Stimulated activated CD4-positive, alpha-beta T cell treated with anti-CD3 and anti-CD28 coated beads, Interleukin-15, amount 100 ng/mL, for 24 hours (primary cell): ENCODE results near the gene COL4A2.

ENCODE experiments used
- DNase-seq: peaks from one replicate; pipeline ENCODE4 v3.0.0-alpha.2; 2020

Gene COL4A2

DNA sequence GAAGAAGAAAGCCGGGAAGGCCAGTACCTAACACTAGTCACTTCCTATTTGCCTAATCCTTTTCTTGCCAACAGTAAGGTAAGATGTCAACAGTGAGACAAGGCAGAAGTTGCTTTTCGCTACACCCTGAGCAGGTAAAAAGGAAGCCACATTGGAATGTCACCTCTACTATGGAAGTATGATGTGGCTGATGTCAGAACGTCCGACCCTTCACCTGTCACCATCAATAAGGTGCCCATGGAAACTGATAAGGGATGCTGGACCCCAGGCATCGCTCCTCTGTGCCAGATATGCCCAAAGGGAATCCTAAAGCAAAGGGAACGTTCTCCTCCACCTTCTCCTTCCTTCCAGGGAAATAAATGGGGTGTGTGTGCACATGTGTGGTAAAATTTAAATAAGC lies 34.4 kb upstream of the COL4A2 start:
- no peak for DNase-seq

DNA sequence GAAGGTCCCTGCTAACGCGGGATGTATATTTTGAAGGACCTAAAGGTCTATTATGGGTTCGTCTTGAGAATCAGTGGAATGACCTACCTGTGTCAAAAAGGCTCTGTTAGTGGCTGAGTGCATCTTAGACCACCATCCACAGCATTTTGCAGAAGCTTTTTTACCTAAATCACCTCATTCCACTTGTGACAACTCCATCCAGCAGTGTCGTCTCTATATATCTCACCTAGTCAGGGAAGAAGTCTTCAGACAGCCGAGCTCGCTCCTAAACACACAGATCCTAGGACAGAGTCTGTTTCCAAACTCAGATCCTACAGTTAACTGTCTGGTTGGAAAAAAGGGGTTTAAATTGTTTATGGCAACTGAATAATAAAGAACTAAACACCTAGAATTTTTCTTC lies 33.8 kb upstream of the COL4A2 start:
- no peak for DNase-seq

DNA sequence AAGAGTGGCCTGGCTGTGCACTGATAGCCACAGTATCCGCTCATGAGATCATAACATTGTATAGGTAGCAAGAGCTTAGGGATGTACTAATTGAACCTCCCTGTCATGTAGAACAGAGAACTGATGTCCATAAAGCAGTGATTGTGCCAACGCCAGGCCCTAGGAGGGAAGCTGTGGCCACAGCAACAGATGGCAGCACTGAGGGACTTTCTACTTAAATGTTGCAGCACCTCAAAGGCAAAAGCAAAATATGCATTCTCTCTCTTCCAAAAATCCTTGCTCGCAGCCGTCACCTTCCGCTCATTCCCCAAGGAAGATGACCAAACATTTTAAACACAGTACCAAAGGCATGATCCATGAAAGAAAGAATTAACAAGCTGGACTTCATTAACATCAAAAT lies 32.4 kb upstream of the COL4A2 start:
- DNase-seq, result no peak

DNA sequence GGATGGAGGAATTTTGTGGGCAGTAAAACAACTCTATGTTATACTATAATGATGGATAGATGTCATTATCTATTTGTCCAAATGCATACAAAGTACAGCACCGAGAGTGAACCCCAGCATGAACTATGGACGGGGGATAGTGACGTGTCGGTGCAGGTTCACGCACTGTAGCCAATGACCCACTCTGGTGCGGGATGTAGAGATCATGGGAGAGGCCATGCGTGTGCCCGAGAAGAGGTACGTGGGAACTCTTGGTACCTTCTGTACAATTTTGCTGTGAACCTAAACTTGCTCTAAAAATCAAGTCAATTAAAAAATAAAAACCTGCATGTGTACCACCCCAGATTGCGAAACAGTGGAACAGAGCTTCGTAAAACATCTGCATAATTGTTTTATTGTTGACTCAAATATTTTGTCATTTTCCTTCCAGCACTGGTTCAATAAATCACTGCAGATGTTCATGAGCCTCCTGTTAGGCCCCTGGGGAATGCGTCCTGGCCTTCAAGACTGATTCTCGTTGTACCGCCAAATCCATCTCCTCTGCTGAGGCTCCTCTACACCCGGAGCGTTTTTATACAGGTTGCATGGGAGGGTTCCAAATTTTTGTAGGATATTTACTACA lies 31.0 kb upstream of the COL4A2 start:
- no peak for DNase-seq

DNA sequence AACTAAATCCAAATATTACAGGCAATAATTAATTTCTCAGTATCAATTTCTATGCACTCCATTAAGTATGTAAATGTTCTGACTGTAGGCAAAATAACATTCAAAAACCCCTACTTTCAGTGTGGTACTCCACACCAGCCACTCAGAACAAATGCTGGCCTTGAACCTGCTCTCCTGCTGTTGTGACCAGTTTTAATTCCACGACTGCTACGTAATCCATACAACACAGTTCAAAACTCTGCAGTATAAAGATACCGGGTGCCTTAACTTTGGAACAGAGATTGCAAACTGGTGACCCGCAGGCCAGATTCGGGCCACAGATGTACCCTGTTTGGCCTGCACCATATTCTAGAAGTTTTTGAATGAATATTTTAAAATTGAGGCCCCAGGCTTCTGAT lies 30.5 kb upstream of the COL4A2 start:
- DNase-seq, result no peak

DNA sequence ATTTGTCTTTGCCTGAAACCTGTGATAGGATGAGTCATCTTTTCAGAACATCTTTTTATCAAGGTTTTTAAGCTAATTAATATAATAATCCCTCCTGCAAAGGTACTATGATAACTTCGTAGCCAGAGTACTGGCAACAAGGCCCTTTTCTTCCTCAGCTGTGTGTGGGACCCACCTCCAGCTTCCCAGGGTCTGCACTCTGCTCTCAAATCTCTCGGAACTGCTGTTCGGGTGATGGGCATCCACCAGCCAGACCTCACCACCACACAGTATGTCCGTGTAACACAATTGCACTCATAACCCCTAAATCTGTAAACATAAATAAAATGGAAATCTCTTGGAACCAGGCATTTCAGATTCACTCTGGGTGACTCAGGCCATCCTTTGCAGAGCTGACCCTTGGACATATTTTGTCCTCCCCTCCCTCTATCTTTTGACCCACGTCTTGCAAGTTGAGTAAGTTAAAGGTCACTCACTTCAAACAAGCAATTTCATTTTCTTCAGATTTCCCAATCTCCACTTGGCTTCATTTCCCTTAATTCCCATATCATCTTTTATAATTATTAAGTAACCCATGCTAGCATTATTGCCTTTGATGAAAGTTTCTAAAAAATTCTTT lies 29.6 kb upstream of the COL4A2 start:
- no peak for DNase-seq

DNA sequence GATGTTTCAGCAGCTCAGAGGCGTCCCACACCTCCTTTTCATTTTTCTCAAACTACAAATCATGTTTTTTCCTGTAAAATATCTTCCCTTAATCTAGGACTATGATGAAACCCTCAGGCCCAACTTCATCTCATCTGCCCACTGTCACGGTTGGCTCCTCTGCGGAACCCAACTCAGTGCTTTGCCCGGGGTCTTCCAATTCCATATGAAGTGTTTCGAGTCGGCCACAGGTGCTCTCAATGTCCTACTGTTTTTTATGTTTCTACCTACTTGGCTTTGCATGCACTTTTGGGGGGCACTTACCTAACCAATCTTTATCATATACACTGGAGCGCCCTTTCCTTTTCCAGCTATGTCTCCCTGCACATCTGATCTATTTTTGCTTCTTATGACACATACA lies 28.2 kb upstream of the COL4A2 start:
- DNase-seq, result no peak

DNA sequence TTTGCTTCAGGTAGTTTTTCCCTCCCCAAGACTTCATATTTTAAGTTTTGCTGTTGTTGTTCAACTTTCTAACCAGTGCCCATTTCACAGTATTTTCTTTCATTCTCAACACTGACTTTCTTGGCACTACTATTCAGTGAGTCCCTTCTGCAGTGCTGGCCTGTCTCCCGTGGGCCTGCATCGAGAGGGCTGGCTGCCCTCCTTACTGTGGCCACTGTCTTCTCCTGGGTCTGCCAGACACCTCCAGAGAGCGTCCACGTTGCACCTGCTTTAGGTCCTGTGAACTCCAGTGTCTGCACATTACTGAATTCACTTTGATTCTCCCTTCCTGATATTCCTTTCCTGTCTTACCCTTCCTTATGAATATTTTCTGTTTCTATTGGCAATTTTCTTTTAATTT lies 27.4 kb upstream of the COL4A2 start:
- no peak for DNase-seq

DNA sequence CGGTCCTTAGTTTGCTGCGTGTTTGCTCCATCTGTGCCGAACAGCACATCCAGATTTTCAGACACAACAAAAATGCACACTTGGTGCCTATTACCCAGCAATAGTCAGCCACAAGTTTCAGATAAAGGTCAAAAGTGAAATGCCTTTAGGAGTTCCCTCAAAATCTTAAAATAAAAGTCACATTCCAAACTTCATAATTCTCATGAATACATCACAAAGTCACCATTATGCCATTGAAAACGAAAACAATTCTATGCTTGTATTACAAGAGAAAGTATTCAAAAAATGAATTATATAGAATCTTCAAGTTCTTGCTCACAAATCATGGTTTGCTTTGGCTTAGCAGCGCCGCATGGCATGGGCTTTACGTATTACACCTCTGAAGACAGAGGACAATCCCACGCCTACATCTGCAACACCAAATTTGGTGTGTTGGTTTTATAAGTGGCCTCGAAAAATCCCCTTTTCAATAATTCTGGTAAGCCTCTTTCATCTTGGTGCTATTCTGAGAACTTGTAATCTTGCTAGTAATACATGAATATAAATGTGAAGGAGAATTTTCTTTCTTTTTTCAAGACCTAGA lies 26.8 kb upstream of the COL4A2 start:
- peak; percentile 20 for DNase-seq

DNA sequence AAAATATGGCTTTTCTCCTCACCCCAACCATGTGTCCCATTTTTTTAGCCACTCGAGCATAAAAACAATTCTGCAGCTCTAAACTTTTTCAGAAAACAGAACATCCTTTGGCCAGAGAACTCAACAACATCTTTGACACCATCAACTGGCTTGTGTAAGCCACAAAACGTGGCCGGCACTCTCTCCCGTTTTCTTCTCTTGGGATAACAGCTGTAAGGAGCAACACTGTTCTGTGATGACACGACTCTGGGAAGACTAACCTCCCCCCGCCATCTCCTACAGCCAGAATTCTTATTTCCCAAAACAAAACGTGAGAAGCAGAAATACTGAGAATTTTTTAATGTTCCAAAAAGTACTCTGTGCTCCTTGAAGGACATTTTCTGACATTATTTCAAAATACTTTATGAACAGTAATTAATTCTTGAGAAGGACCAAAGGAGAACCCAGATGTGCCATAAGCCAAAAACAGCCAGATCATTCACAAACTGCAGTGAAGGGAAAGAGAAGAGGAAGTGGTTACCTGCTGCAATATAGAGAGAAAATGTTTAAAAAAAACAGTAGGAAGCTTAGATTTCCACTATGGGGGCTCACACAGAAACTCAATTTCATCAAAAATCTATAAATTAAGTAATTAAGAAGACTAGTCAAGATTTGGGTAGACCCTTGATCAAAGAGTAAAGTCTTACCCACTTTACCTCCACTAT lies 25.9 kb upstream of the COL4A2 start:
- no peak for DNase-seq

DNA sequence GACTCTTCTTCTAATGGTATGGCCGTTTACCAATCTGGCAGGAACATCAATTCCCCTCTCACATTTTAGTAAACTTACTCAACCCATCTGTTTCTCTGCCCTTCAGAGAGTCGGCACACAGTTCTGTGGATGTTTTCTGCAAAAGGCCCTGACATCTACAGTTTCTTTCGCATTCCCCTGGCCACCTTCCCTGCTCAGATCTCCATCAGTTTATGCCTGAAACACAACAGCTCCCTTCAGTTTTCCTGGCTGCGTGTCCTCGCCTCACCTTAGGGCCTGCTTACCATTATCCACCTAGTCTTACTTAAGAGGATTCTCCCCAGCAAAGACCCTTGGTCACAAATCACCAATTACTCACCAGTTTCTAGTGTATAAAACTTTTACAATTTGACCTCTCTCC lies 25.3 kb upstream of the COL4A2 start:
- no peak for DNase-seq

DNA sequence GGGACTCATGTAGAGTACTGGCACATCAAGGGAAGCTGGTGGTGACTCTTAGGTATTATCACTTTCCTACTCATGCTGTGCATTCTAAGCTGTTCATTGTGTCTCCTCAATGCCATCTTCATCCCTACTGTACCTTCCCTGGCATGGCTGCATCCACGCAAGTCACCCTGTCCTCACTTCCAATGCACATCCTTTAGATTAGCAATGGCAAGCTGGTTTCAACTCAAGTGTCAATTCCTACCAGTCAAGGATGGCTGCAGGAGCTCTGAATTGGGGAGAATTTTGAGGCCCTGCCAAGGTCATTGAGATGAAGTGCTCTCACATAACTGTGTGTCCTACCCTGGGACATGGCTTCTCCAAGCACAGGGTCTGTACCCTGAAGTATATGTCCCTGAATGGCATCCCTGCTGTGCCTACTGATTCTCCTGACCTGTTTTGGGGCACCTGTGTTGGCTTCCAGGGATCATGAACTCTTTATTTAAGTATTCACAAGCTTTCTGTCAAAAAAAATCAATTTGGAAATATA lies 24.7 kb upstream of the COL4A2 start:
- no peak for DNase-seq

DNA sequence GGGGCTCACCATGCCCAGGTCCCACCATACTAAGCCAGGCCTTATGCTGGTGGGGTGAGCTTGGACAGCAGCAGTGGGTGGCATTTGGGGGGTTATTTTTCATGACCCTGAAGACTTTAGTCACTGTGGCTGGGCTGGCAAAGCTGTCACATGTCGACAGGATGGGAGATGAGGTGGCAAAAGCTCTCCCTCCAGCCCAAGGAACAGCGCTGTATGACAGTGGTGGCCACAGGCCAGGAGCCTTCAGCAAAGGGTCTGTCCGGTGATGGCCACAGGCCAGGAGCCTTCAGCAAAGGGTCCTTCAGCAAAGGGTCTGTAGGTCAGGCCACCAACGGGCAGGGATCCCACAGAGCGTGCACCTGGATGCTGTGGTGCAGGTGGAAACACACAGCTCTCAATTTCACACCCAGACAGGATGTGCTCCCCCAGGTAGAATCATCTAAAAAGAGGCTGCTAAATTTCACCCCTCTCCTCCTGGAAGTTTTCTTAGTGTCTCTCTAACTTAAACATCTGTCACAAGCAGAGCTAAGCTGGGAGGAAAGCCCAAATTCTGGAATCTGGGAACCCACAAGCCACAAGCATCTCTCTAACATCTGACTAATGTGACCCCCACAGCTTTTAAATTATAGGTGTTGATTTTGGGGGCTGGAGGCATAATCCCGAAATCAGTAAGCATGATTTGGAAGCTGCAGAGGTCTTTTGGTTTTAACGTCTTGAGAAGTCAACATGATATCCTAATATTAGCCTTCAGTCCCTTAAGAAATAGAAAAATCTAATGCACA lies 23.2 kb upstream of the COL4A2 start:
- no peak for DNase-seq

DNA sequence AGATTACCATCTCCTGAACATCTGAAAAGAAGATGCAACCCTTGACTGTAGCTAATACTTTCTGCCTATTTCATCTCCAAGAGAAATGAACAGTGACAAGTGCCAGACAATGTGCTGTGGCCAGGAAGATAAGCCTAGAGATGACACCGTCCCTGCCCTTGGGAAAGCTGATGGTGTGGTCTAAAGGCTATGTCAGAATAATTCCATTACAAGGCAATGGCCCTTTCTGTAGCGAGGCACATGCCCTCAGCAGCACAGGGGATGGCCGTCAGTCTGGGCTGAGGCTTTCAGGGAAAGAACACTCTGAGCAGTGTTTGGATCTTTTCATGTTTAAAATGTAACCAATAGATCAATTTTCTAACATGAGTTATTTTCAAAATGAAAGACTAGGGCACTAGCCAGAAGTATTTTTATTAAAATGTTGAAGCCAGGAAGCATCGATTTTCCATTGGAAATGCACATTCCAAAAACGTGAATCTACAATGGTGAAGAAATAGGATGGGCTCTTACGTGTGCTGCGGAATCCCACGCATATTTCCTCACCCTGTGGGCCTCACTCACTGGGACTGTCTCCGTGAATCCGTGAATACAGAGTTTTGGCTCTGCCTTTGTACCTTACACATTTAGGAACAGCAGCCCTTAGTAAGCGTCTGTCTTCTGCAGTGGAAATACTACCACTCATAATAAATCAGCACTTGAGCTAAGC lies 22.2 kb upstream of the COL4A2 start:
- no peak for DNase-seq

DNA sequence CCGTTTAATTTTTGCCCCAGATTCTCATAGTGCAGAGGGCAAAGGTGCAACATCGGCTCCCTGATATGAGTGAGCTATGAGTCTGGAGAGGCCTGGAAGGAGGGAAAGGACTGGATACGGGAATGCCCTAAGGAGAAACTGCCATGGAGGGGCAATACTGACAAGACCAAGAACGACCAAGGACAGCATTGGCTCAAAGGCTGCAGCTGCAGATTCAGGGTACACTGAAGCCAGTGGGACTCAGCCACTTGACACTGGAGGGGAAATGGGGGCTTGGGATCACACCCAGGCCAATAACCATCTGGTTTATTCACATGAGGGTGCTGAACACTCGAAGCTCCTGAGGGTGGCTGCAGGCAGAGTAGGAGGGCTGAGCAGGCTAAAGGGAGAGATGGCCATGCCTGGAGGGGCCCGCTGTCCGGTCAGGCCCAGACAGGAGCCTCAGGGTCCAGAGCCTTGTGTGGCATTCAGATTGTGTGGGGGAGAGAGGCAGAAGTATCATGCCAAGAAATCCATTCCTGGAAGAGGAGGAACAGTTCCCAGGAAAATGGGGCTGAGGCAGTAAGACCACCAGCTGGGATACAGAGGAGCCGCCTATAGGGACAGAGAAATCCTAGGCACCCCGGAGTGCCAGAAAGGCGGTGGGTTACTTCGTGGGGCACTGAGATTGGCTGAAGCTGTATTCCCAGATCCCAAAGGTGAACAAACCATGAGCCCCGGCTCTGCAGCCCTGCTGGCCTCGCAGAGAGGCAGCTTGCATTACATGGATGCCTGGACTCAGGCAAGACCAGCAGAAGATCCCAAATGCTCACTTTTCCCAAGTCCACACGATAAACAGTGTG lies 20.9 kb upstream of the COL4A2 start:
- no peak for DNase-seq

DNA sequence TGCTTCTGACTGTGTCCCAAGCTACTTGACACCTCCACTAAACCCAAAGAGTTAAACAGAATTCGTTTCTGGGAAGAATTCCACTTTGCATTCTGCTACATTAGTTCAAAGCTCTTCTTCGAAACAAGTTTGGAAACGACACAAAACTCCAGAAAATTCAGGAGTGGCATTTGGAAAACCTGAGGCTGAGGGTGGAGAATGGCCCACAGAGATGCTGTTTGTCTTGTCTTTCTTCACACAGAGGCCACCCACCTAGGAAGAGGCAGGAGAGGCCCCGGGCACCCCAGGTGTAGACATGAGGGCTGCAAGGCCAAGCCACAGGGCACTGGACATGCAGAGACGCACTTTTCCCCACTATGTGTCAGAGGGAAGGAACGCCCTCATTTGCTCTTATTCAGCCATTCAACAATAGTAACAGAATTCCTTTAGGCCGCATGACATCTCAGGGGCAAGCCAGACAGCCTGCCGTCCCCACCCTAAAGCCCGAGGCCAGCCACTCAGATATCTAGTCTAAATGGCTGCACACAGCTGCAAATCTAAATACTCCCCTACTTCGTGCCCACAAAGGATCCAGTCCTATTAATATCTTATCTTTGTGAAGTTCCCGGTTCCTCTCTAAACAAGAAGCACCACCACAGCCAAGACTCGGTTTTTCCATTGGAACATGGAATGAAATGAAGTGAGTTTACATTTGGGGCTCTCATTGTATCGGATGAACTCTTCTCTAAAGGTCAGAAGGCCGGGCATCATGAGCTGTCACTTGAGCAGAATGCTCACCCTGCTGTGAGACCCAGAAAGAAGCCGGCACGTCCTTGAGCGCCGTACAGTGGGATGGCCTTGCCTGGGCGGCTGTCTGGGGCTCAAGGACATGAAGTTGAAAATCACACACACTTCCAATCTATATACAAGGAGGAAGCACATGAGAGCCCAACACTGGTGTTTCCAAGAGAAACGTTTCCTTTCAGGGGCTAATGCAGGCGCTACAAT lies 20.0 kb upstream of the COL4A2 start:
- no peak for DNase-seq

DNA sequence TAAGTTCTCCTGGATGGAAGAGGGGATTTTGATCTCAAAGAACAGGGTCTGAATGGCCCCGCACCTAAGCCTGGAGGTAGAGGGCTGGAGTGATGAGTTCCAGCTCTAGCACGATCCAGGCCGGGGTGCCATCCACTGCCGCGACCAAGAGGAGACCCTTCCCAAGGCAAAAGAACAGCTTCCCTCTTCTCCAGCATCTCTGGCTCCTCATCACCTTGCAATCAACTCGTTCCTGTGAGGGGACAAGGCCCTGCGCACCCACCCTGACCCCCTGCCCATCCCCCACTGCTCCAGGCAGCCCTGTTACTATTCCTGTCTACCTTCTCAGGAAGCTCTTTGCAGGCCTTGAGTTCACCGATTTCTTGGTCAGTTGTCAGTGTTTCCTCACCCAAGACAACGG lies 17.9 kb upstream of the COL4A2 start:
- no peak for DNase-seq

DNA sequence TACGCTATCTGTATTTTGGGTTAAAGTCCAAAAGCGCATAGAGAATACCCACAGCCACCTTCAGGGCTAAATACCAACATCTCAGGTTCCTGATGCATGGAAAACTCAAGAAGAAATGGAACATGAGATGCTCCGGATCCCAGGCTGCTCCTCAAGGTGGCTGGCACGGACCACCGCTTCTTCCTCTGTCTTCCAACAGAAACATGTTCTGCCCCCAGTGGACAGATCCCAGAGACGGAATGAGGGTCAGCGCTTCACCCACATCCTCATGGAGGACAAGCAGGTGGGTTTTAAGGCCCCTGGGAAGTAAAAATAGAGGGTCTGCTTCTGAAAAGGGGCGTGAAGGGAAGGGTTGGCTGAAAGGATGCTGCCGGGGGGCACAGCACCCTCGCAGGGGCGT lies 17.4 kb upstream of the COL4A2 start:
- no peak for DNase-seq

DNA sequence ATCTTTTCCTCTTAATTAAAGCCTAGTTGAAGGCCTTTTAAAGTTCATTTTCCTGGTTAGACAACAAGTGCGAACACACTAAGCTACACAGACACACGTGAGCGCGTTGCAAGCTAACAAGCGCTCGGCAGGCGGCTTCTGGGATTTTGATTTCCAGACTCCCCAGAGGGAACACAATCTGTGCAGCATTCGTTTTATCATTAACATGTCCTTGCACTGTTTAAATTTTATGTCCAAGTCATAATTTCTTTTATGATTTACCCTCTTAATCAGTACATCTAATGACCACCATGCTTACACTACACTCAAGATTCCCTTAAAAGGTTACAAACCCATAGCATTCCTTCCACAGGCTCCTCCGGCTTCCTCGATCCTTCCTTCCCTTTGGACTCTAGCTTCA lies 16.9 kb upstream of the COL4A2 start:
- no peak for DNase-seq

DNA sequence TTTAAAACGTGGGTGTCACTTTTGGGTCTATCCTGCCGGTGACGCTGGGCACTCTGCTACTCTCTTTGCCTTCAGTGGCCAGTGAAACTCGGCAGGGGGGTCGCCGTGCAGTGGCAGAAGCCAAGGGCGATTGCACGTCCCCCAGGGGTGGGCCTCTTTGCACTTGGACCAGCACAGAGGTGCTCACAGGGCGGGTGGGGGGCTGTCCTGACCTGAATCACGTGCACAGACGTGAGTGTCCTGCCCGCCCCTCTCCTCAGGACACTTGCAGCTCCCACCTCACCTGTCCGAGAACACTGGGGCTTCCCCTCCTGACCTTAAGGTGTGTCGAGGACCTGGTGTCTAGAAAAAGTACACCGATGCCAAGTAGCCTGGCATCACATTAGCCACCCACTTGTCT lies 16.3 kb upstream of the COL4A2 start:
- DNase-seq, result no peak
